Upper lobe of left lung (tissue), 6 donors: ENCODE results near the gene TRIM44. TPM values are rescaled to one million over a fixed set of nuclear protein-coding genes. Genes with fewer than 3 reads are reported as not detected.
"Not testable (repeated sequence)": the region's sequence is repeated elsewhere in the genome, so short reads cannot be mapped to it uniquely, and the experiment has no call there.

ENCODE experiments used
- ATAC-seq, 2 donors: fragments of 200-7000 bp; cut with Tn5 transposase; one replicate each; pipeline ENCODE4 v1.9.1; 2022; ENCODE audit warnings: mild to moderate bottlenecking in 2 of 2, moderate library complexity in 2 of 2; ENCODE audit not compliant: low FRiP score in 2 of 2
- DNase-seq, 2 donors: peaks; one replicate each; pipeline ENCODE4 v3.0.0-alpha.2; 2019 to 2020
- H3K27ac ChIP-seq, 4 donors: fragments of 200-600 bp; sonication (generic); one replicate each; pipeline ENCODE4 v1.5.1; 2016 to 2019
- H3K27me3 ChIP-seq, 4 donors: fragments of 200-600 bp; sonication (generic); one replicate each; pipeline ENCODE4 v1.5.1; 2017 to 2019
- H3K36me3 ChIP-seq, 4 donors: fragments of 200-600 bp; sonication (generic); one replicate each; pipeline ENCODE4 v1.5.1; 2016 to 2019
- H3K4me1 ChIP-seq, 4 donors: fragments of 200-600 bp; sonication (generic); one replicate each; pipeline ENCODE4 v1.5.1; 2018 to 2019
- H3K4me3 ChIP-seq, 4 donors: fragments of 200-600 bp; sonication (generic); one replicate each; pipeline ENCODE4 v1.5.1; 2017 to 2019; ENCODE audit warnings: mild to moderate bottlenecking in 2 of 4, moderate library complexity in 1 of 4
- H3K9me3 ChIP-seq, 4 donors: fragments of 200-600 bp; sonication (generic); one replicate each; pipeline ENCODE4 v1.5.1; 2018 to 2019
- CTCF ChIP-seq, 6 experiments: fragments of 450-650 bp in 4 of 6; fragments of 200-600 bp in 2 of 6; sonication (generic) in 2 of 6; IDR thresholded peaks; one replicate each; pipeline ENCODE4 v1.5.1; 2016 to 2019; ENCODE audit warnings: antibody characterized with exemption in 6 of 6
- EP300 ChIP-seq, 4 donors: sonication (generic); formaldehyde crosslinking; IDR thresholded peaks; one replicate each; pipeline ENCODE4 v1.5.1; 2017; ENCODE audit warnings: antibody characterized with exemption in 4 of 4, control low read depth in 2 of 4
- POLR2A ChIP-seq, 4 donors: fragments of 450-650 bp; IDR thresholded peaks; one replicate each; pipeline ENCODE4 v1.5.1; 2016 to 2017; ENCODE audit warnings: antibody characterized with exemption in 4 of 4, mild to moderate bottlenecking in 2 of 4
- POLR2AphosphoS5 ChIP-seq, 2 donors: sonication (generic); formaldehyde crosslinking; IDR thresholded peaks; one replicate each; pipeline ENCODE4 v1.5.1; 2017; ENCODE audit warnings: antibody characterized with exemption in 2 of 2
- WGBS, 2 donors: methylation state at CpG; one replicate each; pipeline ENCODE4 v1.1.5; 2017 to 2018; 5-methylcytosine and 5-hydroxymethylcytosine counted together
- total RNA-seq, 6 donors: library from RNA; depleted of rRNA in 4 of 6; stranded (reverse); fragments of >200 nt in 4 of 6; gene quantifications; one replicate each; pipeline versions ENCODE4 v1.1.0 to v1.2.1, GENCODE V29; 2016 to 2021
- donor health status: DM: no; HTN: no; CAD: no; lungs with moderate emphysema.
- donor health status: DM: no; HTN: yes; CAD: no; lungs with severe emphysema.

Gene TRIM44
- total RNA-seq, 6 donors from 2014 or later, result 48.9 to 133 (median 64.0) TPM

- no peaks in the 10 kb centered on the region for H3K36me3 ChIP-seq
- H3K9me3 ChIP-seq, result no peaks in the 10 kb centered on the region
- no peaks in the 10 kb centered on the region for H3K4me1 ChIP-seq
- no peak overlapping the region for H3K27ac ChIP-seq
- no peak for TF ChIP-seq POLR2AphosphoS5 (IDR thresholded peaks at IDR 0.05)
- no peak for TF ChIP-seq POLR2A (IDR thresholded peaks at IDR 0.05)
- no peak for TF ChIP-seq EP300 (IDR thresholded peaks at IDR 0.05)
- no peak for TF ChIP-seq CTCF (IDR thresholded peaks at IDR 0.05)
- no peak for DNase-seq
- WGBS, 2 donors, result 71 to 81% methylated on average over 3 of the region's 3 CpGs
- H3K27me3 ChIP-seq, result no peaks in the 10 kb centered on the region
- no peak overlapping the region for H3K4me3 ChIP-seq
- ATAC-seq, result no peak
Measured at GRCh38 chr11:35752115-35752514, 89.5 kb downstream of the TRIM44 start.

- not testable (repeated sequence) for H3K4me3 ChIP-seq, H3K4me1 ChIP-seq, DNase-seq, H3K27me3 ChIP-seq, H3K27ac ChIP-seq, H3K36me3 ChIP-seq, H3K9me3 ChIP-seq, ATAC-seq
- 96 to 98% methylated on average over 6 of the region's 6 CpGs for WGBS, 2 donors
Measured at GRCh38 chr11:35753573-35753972, 91.0 kb downstream of the TRIM44 start.

- H3K9me3 ChIP-seq, H3K27ac ChIP-seq, H3K27me3 ChIP-seq, ATAC-seq, H3K36me3 ChIP-seq, H3K4me3 ChIP-seq: not testable (repeated sequence)
- WGBS, 2 donors, result 69 to 80% methylated on average over 5 to 8 of the region's 8 CpGs
- DNase-seq, result peak; percentile 6 to 21
- peaks cover 0 to 15% (median 8%) of the 10 kb centered on the region in 4 donors for H3K4me1 ChIP-seq
Measured at GRCh38 chr11:35759951-35760350, 97.4 kb downstream of the TRIM44 start.

- DNase-seq, result no peak
- WGBS, 2 donors, result 67 to 68% methylated on average over 1 of the region's 1 CpG
- TF ChIP-seq POLR2A (IDR thresholded peaks at IDR 0.05) (no peak), POLR2AphosphoS5 (IDR thresholded peaks at IDR 0.05) (no peak), EP300 (IDR thresholded peaks at IDR 0.05) (no peak), CTCF (IDR thresholded peaks at IDR 0.05) (no peak)
- Histone ChIP-seq H3K27ac (no peak overlapping the region), H3K4me1 (peaks cover 0 to 15% (median 8%) of the 10 kb centered on the region in 4 donors), H3K36me3 (no peaks in the 10 kb centered on the region), H3K9me3 (no peaks in the 10 kb centered on the region), H3K4me3 (no peak overlapping the region), H3K27me3 (no peaks in the 10 kb centered on the region)
- no peak for ATAC-seq
Measured at GRCh38 chr11:35761899-35762298, 99.3 kb downstream of the TRIM44 start.

GRCh38 chr11:35763301-35763700 is 100.7 kb downstream of the TRIM44 start:
- no peaks in the 10 kb centered on the region for H3K27me3 ChIP-seq
- DNase-seq (no peak), ATAC-seq (no peak)
- WGBS, 2 donors, result 81 to 97% methylated on average over 1 of the region's 1 CpG
- TF ChIP-seq CTCF (IDR thresholded peaks at IDR 0.05) (no peak), POLR2AphosphoS5 (IDR thresholded peaks at IDR 0.05) (no peak), EP300 (IDR thresholded peaks at IDR 0.05) (no peak), POLR2A (IDR thresholded peaks at IDR 0.05) (no peak)
- no peaks in the 10 kb centered on the region for H3K9me3 ChIP-seq
- peaks cover 0 to 15% (median 8%) of the 10 kb centered on the region in 4 donors for H3K4me1 ChIP-seq
- no peak overlapping the region for H3K27ac ChIP-seq
- H3K4me3 ChIP-seq, result no peak overlapping the region
- H3K36me3 ChIP-seq, result no peaks in the 10 kb centered on the region

- TF ChIP-seq CTCF (IDR thresholded peaks at IDR 0.05), result no peak
- no peak for TF ChIP-seq POLR2A (IDR thresholded peaks at IDR 0.05)
- no peak for TF ChIP-seq POLR2AphosphoS5 (IDR thresholded peaks at IDR 0.05)
- no peak for TF ChIP-seq EP300 (IDR thresholded peaks at IDR 0.05)
- no peaks in the 10 kb centered on the region for H3K9me3 ChIP-seq
Measured at GRCh38 chr11:35763765-35764164, 101.2 kb downstream of the TRIM44 start.

More at GRCh38 chr11:35763765-35764164, 101.2 kb downstream of the TRIM44 start:
- 86 to 93% methylated on average over 4 of the region's 4 CpGs for WGBS, 2 donors
- Histone ChIP-seq H3K4me3 (no peak overlapping the region), H3K27ac (no peak overlapping the region), H3K27me3 (no peaks in the 10 kb centered on the region), H3K4me1 (peaks cover 0 to 15% (median 8%) of the 10 kb centered on the region in 4 donors), H3K36me3 (no peaks in the 10 kb centered on the region)
- DNase-seq (no peak), ATAC-seq (no peak)
